GM18511 (cell line): ENCODE measurements around the gene ASCC3.

Source experiments
- ATAC-seq: cut with Tn5 transposase; IDR thresholded peaks from one replicate; pipeline ENCODE4 v1.9.1; 2021; ENCODE audit warnings: mild to moderate bottlenecking, moderate library complexity; ENCODE audit not compliant: unreplicated experiment

The ASCC3 gene

DNA sequence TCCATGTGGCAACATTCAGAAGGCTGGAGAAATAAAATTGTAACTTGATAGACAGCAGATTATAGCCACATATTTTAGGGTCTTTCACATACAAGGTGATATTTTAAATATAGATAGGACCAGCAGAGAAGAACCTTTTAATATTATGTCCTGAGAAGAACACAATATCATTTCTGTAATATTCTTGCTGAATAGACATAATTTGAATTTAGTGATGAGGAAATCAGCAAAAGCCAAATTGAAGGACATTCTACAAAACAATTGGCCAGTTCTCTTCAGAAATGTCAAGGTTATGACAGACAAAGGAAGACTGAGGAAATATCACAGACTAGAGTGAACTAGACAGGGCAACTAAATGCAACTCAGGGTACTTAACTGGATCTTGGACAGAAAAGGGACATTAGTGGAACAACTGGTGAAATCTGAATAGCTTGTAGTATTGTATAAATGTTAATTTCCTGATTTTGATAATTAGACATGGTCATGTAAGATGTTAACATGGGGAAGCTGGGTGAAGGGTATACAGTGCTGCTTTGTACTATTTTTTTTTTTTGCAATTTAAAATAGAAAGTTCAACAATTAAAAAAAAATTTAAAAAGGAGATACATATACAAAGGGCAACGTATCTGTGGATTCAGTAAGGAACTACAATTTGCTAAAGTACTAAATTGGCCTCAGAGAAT, 281.9 kb downstream of the ASCC3 start:
- ATAC-seq: no peak

DNA sequence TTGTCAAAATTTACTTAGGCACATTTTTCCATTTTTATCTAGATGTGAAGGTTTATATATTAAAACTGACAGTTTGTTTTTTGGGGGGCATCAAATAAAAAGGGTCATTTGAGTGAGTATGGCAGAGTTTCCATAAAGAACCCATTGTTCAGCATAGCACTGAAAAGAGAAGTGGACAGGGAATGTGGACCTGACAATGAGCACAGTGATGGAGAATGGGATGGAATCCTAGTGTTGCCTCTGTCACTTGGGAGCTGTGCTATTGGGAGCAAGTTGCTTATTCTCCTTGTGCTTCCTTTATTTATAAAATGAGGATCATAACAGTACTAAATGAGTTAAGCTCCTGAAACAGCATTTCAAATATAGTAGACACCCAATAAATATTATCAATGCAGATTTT, 285.7 kb downstream of the ASCC3 start:
- ATAC-seq: no peak

DNA sequence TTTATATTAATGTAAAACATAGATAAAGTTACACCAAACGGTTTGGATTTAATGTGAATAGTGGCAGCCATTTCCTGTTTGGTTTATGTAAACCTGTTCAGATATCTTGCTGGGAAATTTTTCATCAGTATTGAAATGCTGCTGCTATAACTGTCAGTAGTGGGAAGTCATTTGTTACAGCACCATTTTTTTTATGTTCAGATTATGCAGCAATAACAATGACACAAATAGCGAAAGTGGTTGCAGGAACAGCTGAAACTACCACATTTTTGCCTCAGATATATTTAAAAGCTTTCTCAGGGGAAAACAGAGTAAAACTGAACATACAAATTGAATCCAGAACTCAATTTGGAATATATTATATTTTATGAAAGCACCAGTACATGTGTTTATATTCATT, 287.6 kb downstream of the ASCC3 start:
- ATAC-seq: peak; percentile 42

DNA sequence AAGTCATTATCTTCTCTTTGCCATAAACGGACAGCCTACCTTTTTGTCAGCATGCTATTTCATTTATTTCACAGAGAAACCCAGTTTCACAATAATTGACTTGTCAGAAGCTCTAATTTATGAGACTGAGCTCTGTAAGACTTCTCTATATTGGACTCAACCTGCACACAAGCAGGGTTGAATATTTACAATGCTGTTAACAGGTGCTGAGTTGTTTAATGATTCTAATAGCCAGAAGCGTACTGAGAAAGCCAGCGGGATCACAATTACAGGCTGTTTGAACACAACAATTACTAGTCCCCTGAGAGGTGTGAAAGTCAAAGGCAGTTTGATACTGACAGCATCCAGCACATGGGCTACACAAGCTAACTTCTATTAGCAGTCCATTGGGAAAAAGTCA, 288.2 kb downstream of the ASCC3 start:
- ATAC-seq: no peak

DNA sequence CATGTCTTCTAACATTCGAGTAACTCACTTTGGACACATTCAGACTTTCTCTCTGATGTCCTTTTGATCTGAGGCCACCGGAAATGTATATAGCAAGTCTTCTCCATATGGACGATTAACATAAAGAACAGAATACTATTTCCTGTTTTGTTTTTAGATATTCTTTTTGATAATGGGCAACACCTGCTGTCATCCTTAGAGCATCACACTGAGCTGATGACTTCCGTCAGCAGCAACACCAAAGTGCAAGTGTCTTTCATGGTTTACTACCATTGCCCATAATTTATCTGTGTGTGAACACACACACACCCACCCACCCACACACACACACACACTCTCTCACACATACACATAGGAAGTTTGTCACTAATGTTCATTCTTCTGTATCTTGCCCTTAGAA, 303.7 kb downstream of the ASCC3 start:
- ATAC-seq: no peak

DNA sequence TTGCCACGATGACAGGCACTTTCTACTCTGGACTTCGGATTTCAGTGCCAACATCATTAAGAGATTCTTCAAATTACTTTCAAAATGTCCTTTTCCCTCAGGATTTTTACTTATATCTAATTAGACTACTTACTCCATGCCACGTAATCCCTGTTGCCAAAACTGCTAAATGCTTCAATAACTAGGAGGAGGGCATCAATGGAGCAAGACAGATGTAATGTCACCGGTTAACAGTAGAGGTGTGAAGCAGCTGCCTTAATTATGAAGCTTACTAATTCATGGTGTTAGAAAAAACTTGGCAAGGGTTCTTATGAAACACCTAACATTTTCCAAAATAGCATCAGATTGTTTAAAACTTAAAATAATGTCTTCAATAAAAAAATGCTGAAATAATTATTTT, 305.2 kb downstream of the ASCC3 start:
- ATAC-seq: no peak

- no peak for ATAC-seq
Observed at GRCh38 chr6:100574836-100575235, 306.3 kb downstream of the ASCC3 start.

- ATAC-seq: no peak
Observed at GRCh38 chr6:100573166-100573565, 308.0 kb downstream of the ASCC3 start.

DNA sequence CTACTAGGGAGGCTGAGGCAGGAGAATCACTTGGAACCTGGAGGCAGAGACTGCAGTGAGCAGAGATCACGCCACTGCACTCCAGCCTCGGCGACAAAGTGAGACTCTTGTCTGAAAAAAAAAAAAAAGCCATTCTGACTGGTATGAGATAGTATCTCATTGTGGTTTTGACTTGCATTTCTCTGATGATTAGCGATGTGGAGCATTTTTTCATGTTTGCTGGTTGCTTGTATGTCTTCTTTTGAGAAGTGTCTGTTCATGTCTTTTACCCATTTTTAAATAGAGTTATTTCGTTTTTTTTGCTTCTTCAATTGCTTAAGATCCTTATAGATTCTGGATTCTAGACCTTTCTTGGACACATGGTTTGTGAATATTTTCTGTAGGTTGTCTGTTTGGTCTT, 312.9 kb downstream of the ASCC3 start:
- ATAC-seq: no peak

DNA sequence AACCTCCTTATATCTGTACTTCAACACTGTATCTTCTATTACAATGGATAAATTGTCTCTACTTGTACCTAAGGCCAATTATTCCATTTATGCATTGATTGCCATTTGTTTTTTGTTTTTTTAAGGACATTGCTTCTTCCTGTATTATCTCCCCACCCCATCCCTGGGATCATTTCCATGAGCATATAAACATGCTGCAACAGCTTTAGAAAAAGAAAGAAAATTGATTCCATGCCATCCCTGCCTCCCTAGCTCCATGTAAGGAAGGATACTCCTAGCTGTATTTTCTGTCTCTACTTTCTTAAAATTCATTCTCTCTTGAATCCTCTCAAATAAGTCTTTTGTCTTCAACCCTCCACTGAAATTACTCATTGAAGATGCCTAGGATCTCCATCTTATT, 314.6 kb downstream of the ASCC3 start:
- no peak for ATAC-seq

DNA sequence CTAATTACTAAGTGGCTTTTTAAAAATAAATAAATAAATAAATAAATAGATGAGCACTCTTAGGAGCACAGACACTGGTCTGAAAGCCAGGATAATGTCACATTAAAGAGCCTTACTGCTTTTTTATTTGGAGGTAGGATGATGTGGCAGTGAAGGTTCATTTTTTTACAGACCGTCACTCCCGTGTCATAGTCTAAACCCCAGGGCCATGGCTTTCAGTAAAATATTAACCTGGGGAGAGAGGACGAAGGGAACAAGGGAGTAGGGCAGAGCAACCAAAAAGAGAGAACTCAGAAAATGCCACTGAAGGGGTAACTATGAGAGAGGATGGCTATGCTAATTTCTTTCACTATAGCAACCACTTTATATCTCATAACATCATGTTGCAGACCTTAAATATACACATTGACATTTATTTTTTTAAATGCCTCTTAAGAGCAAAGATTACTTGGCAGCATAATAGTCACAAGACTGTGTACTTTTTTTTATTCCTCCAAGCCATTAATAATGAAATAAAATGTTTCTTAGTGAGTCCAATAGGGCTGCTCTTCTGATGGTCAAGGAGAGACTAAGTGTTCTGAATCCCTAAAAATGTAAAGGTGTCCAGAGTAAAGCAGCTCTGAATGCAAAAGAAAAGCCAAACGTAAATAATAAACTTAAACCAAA, 315.6 kb downstream of the ASCC3 start:
- no peak for ATAC-seq

DNA sequence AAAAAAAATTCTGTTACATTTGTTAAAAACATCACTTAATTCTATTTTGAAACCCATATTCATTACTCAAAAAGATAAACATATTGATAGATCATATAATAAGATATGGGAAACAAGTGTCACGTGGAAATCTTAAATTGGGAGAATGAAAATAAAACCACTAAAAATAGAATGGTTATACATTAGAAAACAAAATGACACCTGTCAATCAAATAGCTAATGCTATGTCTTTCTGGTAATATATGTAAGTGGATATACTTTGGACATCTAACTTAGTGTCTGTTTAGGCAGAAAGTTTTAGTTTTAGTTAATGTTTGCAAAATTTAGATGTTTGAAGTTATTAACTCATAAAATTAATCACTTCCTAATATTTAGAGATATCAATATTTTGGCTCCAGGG, 321.3 kb downstream of the ASCC3 start:
- no peak for ATAC-seq

DNA sequence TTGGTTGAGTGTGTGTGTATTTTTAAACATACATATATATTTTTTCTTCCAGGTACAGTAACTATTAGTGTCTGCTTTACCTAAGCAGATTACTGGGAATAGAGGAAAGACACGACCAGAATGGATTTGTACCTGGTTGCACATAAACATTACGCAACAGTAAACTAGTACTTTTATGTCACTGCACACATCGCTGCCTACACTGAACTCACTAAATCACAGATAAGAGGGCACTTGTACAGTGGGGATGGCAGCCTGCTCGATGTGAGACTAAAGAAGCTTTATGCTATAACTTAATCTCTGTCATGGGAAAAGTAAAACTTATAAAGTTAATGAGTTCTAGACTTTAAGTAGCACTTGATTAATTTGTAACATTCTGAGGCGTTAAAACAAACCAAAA, 326.9 kb downstream of the ASCC3 start:
- ATAC-seq: no peak

DNA sequence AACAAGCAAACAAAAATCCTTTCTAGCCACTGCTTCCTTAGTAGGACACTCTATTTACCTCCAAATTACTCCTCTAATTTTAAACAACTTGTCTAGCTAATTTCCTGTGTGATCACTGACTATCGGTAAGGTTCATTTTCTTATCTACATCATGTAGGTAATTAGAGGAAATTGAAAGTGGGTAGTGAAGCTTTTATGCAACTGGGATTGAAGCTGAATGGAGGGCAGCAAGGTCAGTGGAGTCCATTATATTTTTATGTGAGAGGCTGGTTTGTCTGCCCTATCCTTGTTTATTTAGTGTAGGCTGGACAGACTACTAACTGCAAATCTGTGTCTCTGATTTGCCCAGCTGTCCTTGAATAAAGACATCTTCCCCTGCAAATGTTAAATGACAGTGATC, 327.9 kb downstream of the ASCC3 start:
- no peak for ATAC-seq

GRCh38 chr6:100549406-100550167, 331.5 kb downstream of the ASCC3 start:
- ATAC-seq: no peak

- ATAC-seq: no peak
Observed at GRCh38 chr6:100538086-100538485, 343.0 kb downstream of the ASCC3 start.

DNA sequence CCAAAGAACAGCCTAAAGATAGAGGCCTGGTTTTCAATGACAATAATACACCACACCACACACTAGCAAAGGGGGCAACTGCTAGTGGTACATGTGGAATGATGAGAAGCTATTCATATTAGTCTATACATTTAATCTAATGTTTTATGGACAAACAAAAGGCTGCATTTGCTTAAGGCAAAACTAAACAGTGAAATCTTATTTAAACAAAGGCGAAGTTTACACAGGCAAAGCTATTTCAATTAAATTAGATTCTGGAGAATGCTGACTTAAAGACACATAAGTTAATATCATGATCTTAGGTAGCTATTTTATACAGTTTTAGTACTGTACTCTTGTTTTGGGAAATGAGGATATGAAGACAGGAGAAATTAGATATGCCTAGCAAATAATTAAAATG, 362.5 kb downstream of the ASCC3 start:
- ATAC-seq: no peak

DNA sequence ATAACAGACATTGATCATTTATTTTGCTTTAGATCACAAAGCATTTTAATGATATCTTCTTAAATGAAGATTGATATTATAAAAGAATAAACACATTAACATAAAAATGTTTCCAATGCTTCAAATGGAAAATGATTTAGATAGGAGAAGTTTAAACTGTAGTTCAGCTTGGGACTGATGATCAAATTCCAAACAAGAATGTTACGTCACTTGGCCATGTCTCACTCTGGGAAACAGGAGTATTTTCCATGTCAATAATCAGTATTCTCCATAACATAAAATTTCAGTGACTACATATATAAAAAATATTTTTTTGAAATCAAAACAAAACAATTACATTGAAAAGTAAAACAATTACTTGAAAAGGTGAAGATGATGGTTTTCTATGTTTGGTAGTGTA, 363.5 kb downstream of the ASCC3 start:
- ATAC-seq: no peak

- ATAC-seq: no peak
Observed at GRCh38 chr6:100517106-100517505, 364.0 kb downstream of the ASCC3 start.

- no peak for ATAC-seq
Observed at GRCh38 chr6:100514660-100515059, 366.5 kb downstream of the ASCC3 start.

- ATAC-seq: no peak
Observed at GRCh38 chr6:100512203-100512862, 368.8 kb downstream of the ASCC3 start.

DNA sequence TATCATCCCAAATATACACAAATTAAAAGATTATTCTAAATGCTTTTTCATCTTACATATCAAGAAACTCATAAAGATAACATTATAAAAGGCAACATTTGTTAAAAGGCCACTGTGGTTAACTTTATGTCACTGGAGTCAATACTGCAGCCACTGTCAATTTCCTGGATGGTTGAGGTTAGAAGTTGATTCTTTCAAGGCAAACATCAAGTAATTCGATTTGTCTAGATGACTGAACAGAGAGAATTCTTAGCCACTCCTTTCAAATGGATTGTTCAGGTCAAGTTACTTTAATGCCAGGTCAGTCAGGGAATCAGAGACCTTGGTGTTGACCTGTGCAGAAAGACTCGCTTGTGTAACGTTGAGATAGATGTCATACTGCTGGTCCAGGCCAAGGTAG, 372.0 kb downstream of the ASCC3 start:
- no peak for ATAC-seq
